UCSD-AML1 (cell line): ENCODE data around the gene ESPNL.

Source experiments
- DNase-seq: peaks from one replicate; lab custom pipeline; 2025; ENCODE audit not compliant: unreplicated experiment; lab: John Stamatoyannopoulos, UW

Gene ESPNL

GRCh38 chr2:238140721-238141540 lies 40.8 kb downstream of the ESPNL start:
- DNase-seq = no peak

GRCh38 chr2:238141541-238142318 lies 41.6 kb downstream of the ESPNL start:
- peak; percentile 40 for DNase-seq

DNA sequence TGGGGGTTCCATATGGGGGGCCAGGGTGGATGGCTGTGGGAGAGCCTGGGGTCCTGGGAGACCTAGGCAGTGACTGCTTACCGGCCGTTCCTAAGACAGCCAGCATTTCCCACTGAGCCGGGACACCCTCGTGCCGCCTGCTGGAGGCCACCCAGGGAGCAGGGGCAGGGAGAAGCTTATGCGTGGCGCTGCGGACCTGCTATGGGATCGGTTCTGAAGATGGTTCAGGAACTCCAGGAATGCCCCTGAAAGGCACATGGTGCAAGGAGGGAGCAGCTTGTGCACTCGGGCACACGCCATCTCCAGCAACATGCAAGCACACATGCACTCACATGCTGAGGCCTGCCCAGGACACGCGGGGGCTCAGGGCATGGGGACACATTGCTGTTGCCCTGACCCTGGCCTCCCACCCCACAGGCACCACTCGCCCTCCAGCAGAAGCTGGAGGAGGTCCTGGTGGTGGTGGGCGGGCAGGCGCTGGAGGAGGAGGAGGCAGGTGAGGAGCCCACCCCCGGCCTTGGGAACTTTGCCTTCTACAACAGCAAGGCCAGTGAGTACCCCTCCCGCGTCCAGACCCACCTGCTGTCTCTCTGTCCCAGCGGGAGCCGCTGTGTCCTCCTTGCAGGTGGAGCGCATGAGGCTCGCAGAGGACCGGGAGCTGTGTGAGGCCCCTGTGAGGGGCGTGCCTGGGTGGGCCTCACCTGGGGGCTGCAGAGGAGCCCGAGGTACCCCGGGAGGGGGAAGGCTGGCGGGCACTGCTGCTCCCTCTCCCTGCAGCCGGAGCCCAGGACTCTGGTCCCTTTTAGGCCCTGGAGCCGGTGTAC lies 42.5 kb downstream of the ESPNL start:
- no peak for DNase-seq

- peak; percentile 36 for DNase-seq
Observed at GRCh38 chr2:238143239-238143951, 43.3 kb downstream of the ESPNL start.

DNA sequence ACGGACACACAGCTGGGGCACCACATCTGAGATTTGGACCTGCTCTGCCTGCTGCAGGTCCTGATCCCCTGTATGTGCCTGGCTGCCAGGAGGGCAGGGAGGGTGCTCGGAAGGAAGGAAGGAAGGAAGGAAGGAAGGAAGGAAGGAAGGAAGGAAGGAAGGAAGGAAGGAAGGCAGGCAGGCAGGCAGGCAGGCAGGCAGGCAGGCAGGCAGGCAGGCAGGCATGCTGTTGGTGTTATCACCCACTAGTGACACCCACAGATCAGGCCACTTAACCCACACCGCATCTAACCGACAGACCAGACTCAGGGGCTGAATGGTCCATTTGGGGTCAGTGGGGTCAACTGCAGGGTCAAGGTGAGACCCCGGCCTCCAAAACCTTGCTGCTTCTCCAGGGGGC lies 44.1 kb downstream of the ESPNL start:
- no peak for DNase-seq

DNA sequence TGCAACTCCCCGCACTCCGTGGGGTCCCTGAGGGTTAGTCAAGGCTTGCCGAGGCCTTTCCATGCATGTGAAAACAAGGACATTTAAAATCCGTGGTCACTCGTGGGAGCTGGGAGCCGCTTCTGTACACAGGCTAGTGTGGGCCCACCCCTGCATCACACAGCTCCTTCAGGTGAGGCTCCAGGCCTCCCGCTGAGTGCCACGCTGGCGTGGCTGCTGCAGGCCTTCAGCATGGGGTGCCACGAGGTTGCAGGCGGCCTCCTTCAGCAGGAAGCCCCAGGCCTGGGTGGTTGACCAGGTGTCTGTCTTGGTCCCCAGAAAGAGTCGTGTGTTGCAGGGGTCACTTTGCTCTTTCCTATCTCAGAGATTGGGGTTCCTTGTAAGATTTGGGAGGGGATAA lies 44.9 kb downstream of the ESPNL start:
- no peak for DNase-seq

DNA sequence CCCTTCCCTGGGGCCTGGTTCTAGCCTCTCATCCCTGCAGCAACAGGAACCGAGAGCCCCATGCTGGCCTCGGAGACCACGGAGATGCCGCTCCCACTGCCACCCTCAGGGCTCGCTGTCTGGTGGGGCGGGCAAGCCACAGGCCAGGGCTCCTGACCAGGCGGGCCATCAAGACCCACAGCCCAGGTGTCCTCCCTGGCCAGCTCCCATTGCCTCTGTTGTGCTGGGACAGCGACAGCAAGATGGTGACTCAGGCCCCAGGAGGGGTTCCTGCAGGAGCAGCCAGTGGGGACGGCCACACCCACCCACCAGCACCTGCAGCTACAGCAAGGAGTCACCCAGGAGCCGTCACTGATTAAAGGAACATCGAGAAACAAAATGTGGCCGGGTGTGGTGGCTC lies 45.7 kb downstream of the ESPNL start:
- DNase-seq = no peak

DNA sequence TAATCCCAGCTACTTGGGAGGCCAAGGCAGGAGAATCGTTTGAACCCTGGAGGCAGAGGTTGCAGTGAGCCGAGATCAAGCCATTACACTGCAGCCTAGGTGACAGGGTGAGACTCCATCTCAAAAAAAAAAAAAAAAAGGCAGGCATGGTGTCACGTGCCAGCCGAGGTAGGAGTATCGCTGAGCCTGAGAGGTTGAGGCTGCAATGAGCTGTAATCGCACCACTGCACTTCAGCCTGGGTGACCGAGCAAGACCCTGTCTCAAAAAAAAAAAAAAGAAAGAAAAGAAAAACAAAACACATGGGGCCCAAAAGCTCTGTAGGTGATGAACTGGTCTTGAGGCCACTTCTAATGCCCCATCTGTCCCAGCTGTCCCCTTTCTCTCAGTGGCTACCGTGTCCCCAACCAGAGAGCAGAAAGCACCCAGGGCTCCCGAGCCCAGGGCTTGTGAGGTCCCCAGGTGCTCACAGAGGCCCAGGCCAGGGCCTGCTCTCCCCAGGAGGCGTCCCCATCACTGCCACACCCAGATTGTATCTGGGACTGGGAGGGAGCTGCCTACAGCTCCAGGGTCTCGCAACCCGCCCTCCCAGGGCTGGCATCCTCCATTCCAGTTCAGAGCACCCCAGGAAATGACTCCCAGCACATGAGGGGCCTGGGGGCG lies 46.9 kb downstream of the ESPNL start:
- no peak for DNase-seq

DNA sequence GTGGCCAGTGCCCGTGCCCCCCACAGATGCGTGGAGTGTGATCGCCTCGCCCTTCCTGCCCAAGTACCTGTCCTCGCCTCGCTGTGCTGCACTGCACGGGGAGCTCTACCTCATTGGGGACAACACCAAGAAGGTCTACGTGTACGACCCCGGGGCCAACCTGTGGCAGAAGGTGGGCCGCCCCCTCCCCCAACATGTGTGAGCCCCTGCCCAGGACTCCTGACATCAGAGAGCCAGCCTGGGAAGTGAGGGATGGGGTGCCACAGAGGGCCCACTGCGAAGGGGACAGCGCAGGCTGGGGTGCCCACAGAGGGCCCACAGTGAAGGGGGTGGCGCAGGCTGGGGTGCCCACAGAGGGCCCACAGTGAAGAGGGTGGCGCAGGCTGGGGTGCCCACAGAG lies 48.8 kb downstream of the ESPNL start:
- no peak for DNase-seq

- no peak for DNase-seq
Observed at GRCh38 chr2:238149841-238150572, 49.9 kb downstream of the ESPNL start.

DNA sequence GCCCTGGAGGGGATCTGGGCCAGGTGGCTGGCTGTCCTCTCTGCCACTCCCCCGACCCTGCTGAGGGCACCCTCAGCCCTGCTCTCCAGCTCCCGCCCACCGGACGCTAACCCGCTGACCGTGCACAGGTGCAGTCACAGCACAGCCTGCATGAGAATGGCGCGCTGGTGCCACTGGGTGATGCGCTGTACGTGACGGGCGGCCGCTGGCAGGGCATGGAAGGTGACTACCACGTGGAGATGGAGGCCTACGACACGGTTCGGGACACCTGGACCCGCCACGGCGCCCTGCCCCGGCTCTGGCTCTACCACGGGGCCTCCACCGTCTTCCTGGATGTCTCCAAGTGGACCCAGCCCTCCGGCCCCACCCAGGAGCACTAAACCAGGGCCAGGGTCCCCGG lies 50.5 kb downstream of the ESPNL start:
- no peak for DNase-seq

GRCh38 chr2:238151205-238151604 lies 51.1 kb downstream of the ESPNL start:
- no peak for DNase-seq

- no peak for DNase-seq
Observed at GRCh38 chr2:238151628-238152235, 51.6 kb downstream of the ESPNL start.

DNA sequence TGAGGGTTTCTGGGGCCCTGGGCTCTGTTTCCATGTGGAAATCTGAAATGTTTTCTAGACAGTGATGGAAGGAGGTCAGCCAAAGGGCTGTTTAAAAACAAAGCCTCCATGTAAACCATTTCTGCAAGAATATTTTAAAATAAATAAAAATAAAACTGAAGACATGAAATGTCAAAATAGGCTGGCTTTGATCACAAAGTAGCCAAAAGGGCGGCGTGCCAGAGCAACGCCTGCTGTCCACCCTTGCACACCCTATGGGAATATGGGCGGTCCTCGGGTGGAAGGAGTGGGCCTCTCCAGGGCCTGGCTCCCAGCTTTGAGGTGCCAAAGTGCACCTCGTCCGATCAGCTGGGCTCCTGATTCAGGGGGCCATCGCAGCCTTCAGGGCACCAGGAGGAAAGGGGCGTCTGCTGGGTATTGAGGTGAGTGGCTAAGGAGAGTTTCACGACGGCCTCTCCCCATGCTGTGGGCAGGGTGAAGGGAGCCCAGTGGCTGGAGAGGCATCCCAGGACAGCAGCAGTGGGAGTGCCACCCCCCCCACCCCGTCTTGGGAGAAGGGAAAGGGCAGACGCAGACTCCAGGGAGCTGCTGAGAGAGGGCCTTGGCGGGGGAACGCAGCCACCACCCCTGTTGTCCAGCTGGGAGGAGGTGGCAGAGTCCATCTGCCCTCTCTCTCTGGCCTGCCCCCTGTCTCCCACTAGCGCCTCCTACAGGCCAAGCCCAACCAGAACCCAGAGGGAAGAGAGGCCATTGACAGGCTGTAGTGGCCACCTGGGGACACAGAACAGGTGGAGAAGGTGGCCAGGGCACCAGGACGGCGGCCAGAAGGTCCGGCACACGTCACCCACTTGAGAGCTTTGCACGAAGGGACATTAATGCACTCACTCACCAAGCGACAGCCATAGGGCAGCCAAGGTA lies 52.9 kb downstream of the ESPNL start:
- no peak for DNase-seq

DNA sequence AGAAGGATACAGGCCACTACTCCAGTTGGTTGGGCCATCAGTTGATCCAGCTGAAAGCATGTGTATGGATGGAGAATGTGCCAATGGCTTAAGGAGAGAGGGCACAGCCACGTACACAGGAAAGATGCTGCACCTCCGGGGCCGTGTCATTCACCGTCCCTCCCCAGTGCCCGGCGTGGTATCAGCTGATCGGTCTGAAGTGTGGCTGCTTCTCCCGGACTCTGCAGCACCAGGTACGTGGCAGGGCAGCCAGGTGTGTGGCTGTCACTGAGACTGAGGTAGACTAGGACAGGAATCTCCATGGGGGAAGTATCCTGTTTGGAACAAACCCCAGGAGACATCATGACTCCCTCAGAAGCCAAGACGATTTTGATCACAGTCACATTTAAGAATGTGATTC lies 54.4 kb downstream of the ESPNL start:
- no peak for DNase-seq

DNA sequence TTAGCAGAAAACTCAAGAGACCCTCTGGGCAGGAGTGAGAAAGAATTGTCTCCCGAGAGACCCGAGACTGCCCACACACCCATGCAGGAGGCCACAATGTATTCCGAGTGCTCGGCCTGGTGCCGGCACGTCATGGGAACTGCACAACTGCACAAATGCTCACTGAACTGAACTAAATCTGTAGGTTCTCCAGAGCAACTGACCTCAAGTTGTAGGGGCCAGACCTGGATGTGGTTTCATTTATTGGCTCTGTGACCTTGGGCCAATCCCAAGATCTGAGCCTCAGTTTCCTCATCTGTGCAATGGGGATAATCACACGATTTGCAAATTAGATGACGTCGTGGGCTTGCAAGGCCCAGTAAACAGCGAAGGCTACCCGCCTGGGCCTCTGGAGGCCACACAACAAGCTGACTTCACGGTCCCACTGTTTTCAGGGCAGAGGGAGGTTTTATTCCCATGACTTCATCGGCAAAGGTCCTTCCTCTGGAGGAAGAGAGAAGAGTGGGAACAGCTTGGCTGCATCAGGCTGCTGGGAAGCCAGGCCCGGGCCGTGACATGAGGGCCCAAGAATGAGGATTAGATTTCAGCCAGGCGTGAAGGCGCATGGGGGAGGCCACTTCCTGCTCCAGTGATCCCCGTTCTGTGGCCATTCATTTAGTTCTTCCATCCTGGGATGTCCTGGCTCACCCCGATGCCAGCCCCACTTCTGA lies 55.1 kb downstream of the ESPNL start:
- no peak for DNase-seq
